Effector CD4-positive, alpha-beta T cell (primary cell): ENCODE data around the gene RNF220.
"Not testable (repeated sequence)": the region's sequence is repeated elsewhere in the genome, so short reads cannot be mapped to it uniquely, and the experiment has no call there.

Experiments
- DNase-seq: peaks from one replicate; pipeline ENCODE4 v3.0.0-alpha.2; 2020

RNF220 gene

DNA sequence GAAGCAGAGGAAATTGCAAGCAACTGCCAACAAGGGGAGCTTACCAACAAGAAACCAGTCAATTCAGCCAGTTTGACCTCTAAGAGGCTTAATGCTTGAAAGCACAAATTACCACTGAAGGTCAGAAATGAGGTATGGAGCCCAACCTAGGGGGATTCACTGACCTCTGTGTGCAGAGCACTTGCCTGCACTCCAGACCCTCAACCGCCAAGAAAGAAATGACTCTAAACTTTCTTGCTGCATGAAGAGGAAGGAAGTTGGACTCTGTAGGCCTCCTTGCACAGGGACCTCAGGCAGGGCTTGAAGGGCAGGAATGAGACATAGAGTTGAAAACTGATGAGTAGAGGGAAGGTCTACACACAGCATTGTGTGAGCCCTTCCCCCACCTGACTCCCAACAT, 279.5 kb downstream of the RNF220 start:
- no peak for DNase-seq

- DNase-seq: no peak
These were observed 280.2 kb downstream of the RNF220 start for GRCh38 chr1:44685218-44685617.

GRCh38 chr1:44685881-44686280, 280.8 kb downstream of the RNF220 start:
- no peak for DNase-seq

DNA sequence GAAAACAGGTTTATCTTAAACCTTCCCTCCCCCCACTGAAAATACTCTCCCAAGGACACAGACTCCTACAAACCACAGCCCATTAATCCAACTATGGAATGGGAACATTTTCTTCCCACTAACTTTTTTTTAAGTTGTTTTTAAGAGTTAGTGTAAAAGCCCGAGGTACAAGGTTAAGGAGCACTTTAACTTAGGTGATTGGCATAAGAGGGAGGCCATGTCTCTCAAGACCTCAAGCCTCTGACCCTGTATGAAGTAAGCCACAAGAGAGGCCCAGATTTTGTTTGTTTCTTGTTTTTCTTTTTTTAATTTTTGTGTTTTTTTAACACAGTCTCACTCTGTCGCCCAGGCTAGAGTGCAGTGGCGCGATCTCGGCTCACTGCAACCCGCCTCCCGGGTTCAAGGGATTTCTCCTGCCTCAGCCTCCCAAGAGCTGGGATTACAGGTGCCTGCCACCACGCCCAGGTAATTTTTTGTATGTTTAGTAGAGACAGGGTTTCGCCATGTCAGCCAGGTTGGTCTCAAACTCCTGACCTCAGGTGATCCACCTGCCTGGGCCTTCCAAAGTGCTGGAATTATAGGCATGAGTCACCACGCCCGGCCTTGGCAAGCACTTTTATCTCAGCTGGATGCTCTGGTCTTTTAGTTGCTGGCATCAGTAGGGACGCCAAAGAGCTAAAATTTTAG, 283.8 kb downstream of the RNF220 start:
- DNase-seq: no peak

GRCh38 chr1:44689447-44689765, 284.4 kb downstream of the RNF220 start:
- DNase-seq: no peak

DNA sequence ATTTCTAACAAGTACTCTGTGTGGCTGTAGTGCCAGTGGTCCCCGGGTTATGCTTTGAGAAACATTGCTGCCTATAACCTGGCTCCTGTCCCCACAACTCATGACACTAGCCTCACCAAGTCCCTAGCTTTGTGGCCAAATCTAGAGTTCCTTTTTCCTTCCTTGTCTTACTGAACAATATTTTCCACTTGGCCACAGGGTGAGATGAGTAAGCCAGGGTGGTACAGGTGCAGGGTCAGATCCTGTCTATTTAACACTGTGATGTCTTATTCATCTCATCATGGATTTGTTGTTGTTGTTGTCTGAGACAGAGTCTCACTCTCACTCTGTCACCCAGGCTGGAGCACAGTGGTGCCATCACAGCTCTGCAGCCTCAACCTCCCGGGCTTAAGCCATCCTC, 288.1 kb downstream of the RNF220 start:
- no peak for DNase-seq

- DNase-seq: no peak
These were observed 288.8 kb downstream of the RNF220 start for GRCh38 chr1:44693900-44694299.

- no peak for DNase-seq
These were observed 289.9 kb downstream of the RNF220 start for GRCh38 chr1:44694863-44695478.

DNA sequence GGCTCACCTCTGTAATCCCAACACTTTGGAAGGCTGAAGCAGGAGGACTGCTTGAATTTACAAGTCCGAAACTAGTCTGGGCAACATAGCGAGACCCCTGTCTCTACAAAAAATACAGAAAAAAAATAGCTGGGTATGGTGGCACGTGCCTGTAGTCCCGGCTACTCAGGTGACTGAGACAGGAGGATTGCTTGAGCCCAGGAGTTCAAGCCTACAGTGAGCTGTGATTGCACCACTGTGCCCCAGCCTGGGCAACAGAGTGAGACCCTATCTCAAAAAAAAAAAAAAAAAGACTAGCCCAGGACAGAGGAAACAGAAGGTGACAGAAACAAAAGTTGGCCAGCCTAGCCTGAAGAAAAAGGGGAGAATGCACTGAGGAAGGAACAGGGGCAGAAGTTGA, 290.6 kb downstream of the RNF220 start:
- no peak for DNase-seq

GRCh38 chr1:44696101-44696500, 291.0 kb downstream of the RNF220 start:
- DNase-seq: no peak

GRCh38 chr1:44696789-44697345, 291.8 kb downstream of the RNF220 start:
- DNase-seq: no peak

DNA sequence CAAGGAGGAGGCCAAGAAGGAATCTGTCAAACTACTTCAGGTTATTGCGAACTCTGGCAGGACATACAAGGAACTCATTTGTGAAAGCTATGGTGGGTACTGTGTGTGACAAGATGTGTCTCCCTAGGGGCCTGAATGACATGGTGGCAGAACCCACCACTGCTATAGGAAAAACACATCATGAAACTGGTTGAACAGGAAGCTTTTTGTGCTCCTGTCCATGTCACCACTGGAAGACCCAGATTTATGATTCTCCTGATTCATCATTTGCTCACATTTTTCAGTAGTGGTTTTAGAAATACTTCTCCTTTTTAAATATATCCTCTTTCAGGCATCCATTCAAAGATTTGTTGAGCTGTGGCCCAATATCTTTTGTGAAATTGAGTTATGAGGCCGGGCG, 293.1 kb downstream of the RNF220 start:
- DNase-seq: no peak

- DNase-seq: not testable (repeated sequence)
These were observed 294.3 kb downstream of the RNF220 start for GRCh38 chr1:44699375-44699774.

DNA sequence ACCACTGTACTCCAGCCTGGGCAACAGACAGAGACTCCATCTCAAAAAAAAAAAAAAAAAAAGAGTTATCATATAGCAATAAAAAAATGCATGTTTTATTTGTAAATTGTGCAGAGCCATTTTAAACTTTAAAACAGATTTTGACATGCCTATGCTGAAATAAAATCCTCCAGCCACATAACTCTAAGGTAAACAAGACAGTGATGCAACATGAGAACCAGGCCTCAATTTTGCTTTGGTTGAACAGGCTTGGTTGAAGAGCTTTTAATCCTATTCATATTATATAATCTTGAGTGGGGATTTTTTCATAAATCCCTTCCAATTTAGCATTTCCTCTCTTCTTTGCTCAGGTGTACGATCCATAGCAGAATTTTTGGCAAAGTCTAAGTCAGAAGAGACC, 295.5 kb downstream of the RNF220 start:
- no peak for DNase-seq

- no peak for DNase-seq
These were observed 296.1 kb downstream of the RNF220 start for GRCh38 chr1:44701141-44701573.
